ENCODE results near the gene HSPG2. TPM values are rescaled to one million over a fixed set of nuclear protein-coding genes. Genes with fewer than 3 reads are reported as not detected.

HSPG2 gene
- total and polyA plus RNA-seq, 9 of the 15 experiments (the other 6 are each of a cell fraction or from before 2014, with no cell fraction given), result 0.14 to 160 (median 15.7) TPM

DNA sequence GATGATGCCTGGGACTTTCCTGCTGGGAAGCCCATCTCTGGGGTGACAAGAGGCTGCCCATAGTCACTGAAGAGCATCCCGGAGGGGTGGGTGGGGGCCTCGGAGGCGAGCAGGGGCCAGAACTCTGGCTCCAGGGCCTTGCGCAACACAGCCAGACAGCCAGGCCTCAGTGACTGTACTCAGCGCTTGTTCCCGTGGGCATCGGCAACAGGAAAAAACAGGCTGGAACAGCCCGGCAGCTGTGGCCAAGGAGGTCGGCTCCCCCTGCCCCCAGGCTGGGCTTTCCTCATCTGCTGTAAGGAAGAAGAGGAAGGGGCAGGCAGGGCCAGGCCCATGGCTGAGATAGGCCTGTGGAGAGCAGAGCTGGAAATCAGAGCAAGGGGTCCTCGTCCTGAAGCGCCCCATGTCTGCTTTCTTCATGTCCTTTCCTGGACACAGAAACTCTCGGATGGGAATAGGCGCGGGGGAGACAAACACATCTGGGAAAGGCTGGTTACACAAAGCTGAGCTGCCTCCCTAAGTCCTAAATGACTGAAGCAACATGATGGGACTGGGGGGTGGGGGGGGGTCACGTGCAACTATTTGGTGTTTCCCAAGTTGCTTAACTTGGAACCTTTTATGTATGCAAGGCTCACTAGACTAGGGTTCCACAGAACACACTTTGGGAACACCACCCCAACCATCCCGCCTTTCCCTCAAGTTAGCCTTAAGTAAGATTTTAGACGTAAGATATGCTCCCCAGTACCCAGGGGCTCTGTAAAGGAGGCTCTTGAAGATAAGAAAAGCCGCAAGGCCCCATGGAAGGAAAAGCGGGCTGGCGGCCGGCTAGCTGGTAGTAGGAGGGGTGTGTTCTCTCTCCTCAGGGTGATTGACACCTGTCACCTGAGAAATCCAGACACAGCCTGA lies 30.7 kb downstream of the HSPG2 start (continued):
- TF ChIP-seq SRSF1 (IDR thresholded peaks at IDR 0.05; ENCODE audit: low read depth, low read length) (no peak), RBM34 (IDR thresholded peaks at IDR 0.05; ENCODE audit: borderline replicate concordance, insufficient read depth, low read length) (no peak), ATF7 (IDR thresholded peaks at IDR 0.05) (peak; percentile 62), CTBP1 (IDR thresholded peaks at IDR 0.05; ENCODE audit: borderline replicate concordance) (peak; percentile 76), RAD51 (IDR thresholded peaks at IDR 0.05; ENCODE audit: borderline replicate concordance, low read depth) (peak; percentile 66; the same call in 1 of the 2 replicates), TOE1 (IDR thresholded peaks at IDR 0.05; ENCODE audit: borderline replicate concordance) (peak; percentile 88), TOE1 (CRISPR knock-in tag; IDR thresholded peaks at IDR 0.05; ENCODE audit: borderline replicate concordance, low read depth) (no peak), ERF (CRISPR knock-in tag; IDR thresholded peaks at IDR 0.05) (no peak), SIN3B (IDR thresholded peaks at IDR 0.05; ENCODE audit: low read depth) (no peak), RCOR1 (IDR thresholded peaks at IDR 0.05; ENCODE audit: borderline replicate concordance in 1 of 2, low read depth in 2 of 2, low read length in 2 of 2) (peak in 1 of 2 experiments; percentile 93; a peak in 2 of 4 replicates), XRCC3 (IDR thresholded peaks at IDR 0.05) (no peak)
- TF ChIP-seq, protein P1, sequence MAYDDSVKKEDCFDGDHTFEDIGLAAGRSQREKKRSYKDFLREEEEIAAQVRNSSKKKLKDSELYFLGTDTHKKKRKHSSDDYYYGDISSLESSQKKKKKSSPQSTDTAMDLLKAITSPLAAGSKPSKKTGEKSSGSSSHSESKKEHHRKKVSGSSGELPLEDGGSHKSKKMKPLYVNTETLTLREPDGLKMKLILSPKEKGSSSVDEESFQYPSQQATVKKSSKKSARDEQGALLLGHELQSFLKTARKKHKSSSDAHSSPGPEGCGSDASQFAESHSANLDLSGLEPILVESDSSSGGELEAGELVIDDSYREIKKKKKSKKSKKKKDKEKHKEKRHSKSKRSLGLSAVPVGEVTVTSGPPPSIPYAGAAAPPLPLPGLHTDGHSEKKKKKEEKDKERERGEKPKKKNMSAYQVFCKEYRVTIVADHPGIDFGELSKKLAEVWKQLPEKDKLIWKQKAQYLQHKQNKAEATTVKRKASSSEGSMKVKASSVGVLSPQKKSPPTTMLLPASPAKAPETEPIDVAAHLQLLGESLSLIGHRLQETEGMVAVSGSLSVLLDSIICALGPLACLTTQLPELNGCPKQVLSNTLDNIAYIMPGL (CRISPR knock-in tag; IDR thresholded peaks at IDR 0.05), result 0 out of 2 replicates have a peak, but pooled peaks have one; percentile 41
- TF ChIP-seq, protein P2, sequence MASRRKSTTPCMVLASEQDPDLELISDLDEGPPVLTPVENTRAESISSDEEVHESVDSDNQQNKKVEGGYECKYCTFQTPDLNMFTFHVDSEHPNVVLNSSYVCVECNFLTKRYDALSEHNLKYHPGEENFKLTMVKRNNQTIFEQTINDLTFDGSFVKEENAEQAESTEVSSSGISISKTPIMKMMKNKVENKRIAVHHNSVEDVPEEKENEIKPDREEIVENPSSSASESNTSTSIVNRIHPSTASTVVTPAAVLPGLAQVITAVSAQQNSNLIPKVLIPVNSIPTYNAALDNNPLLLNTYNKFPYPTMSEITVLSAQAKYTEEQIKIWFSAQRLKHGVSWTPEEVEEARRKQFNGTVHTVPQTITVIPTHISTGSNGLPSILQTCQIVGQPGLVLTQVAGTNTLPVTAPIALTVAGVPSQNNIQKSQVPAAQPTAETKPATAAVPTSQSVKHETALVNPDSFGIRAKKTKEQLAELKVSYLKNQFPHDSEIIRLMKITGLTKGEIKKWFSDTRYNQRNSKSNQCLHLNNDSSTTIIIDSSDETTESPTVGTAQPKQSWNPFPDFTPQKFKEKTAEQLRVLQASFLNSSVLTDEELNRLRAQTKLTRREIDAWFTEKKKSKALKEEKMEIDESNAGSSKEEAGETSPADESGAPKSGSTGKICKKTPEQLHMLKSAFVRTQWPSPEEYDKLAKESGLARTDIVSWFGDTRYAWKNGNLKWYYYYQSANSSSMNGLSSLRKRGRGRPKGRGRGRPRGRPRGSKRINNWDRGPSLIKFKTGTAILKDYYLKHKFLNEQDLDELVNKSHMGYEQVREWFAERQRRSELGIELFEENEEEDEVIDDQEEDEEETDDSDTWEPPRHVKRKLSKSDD (conservative IDR thresholded peaks at IDR 0.05; ENCODE audit: low read length), result no peak
- TF ChIP-seq, protein P3, sequence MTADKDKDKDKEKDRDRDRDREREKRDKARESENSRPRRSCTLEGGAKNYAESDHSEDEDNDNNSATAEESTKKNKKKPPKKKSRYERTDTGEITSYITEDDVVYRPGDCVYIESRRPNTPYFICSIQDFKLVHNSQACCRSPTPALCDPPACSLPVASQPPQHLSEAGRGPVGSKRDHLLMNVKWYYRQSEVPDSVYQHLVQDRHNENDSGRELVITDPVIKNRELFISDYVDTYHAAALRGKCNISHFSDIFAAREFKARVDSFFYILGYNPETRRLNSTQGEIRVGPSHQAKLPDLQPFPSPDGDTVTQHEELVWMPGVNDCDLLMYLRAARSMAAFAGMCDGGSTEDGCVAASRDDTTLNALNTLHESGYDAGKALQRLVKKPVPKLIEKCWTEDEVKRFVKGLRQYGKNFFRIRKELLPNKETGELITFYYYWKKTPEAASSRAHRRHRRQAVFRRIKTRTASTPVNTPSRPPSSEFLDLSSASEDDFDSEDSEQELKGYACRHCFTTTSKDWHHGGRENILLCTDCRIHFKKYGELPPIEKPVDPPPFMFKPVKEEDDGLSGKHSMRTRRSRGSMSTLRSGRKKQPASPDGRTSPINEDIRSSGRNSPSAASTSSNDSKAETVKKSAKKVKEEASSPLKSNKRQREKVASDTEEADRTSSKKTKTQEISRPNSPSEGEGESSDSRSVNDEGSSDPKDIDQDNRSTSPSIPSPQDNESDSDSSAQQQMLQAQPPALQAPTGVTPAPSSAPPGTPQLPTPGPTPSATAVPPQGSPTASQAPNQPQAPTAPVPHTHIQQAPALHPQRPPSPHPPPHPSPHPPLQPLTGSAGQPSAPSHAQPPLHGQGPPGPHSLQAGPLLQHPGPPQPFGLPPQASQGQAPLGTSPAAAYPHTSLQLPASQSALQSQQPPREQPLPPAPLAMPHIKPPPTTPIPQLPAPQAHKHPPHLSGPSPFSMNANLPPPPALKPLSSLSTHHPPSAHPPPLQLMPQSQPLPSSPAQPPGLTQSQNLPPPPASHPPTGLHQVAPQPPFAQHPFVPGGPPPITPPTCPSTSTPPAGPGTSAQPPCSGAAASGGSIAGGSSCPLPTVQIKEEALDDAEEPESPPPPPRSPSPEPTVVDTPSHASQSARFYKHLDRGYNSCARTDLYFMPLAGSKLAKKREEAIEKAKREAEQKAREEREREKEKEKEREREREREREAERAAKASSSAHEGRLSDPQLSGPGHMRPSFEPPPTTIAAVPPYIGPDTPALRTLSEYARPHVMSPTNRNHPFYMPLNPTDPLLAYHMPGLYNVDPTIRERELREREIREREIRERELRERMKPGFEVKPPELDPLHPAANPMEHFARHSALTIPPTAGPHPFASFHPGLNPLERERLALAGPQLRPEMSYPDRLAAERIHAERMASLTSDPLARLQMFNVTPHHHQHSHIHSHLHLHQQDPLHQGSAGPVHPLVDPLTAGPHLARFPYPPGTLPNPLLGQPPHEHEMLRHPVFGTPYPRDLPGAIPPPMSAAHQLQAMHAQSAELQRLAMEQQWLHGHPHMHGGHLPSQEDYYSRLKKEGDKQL (CRISPR knock-in tag; IDR thresholded peaks at IDR 0.05; ENCODE audit: borderline replicate concordance), result no peak
- TF ChIP-seq, protein P4, sequence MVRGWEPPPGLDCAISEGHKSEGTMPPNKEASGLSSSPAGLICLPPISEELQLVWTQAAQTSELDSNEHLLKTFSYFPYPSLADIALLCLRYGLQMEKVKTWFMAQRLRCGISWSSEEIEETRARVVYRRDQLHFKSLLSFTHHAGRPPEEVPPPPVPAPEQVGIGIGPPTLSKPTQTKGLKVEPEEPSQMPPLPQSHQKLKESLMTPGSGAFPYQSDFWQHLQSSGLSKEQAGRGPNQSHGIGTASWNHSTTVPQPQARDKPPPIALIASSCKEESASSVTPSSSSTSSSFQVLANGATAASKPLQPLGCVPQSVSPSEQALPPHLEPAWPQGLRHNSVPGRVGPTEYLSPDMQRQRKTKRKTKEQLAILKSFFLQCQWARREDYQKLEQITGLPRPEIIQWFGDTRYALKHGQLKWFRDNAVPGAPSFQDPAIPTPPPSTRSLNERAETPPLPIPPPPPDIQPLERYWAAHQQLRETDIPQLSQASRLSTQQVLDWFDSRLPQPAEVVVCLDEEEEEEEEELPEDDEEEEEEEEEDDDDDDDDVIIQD (CRISPR knock-in tag; IDR thresholded peaks at IDR 0.05), result no peak
